Endothelial cell of umbilical vein (primary cell): Measurements from ENCODE around the gene PIEZO2. TPM values are rescaled to one million over a fixed set of nuclear protein-coding genes. Genes with fewer than 3 reads are reported as not detected.

Source experiments
- BruUV-seq: library from RNA; stranded (reverse); fragments of 400-500 nt; replicated peaks from 2 replicates; lab custom pipeline; 2021; lab: Mats Ljungman, UMichigan
- CTCF ChIA-PET: fragments of 300-600, 350-600 bp; sonication (Branson Sonifier 250); formaldehyde crosslinking; loops from one replicate; lab custom pipeline; 2021; ENCODE audit warnings: antibody characterized with exemption, inconsistent platforms; lab: Charles Lee
- POLR2A ChIA-PET: fragments of 300-600, 350-600 bp; sonication (Branson Sonifier 250); formaldehyde crosslinking; loops from one replicate; lab custom pipeline; 2021; ENCODE audit warnings: antibody characterized with exemption, inconsistent platforms; lab: Charles Lee
- DNase-seq: peaks from one replicate; pipeline ENCODE4 v3.0.0-alpha.2; 2011; ENCODE audit warnings: low read depth, low spot score
- FAIRE-seq: peaks from 2 replicates; lab custom pipeline; 2011; peaks lifted over from hg19 to GRCh38; lab: Jason Lieb, UNC
- H2AFZ ChIP-seq: 2 replicates; pipeline ENCODE4 v1.6.0; 2012; ENCODE audit warnings: low read depth, low read length, control low read depth, inconsistent platforms
- H3K27ac ChIP-seq: 2 replicates; pipeline ENCODE4 v1.5.1; 2011; ENCODE audit warnings: low read depth, mild to moderate bottlenecking, control low read depth, low read length, moderate library complexity; ENCODE audit not compliant: insufficient read depth
- H3K27me3 ChIP-seq, 2 experiments: 2 replicates each; pipeline versions ENCODE4 v1.6.0 to v1.6.1; 2011; ENCODE audit warnings: low read length in 2 of 2, mixed read lengths in 1 of 2; ENCODE audit not compliant: control insufficient read depth in 2 of 2, insufficient read depth in 2 of 2
- H3K36me3 ChIP-seq, 2 experiments: 2 replicates in 1 of 2; 3 replicates in 1 of 2; pipeline ENCODE4 v1.5.1; 2011; ENCODE audit warnings: low read length in 2 of 2, mild to moderate bottlenecking in 1 of 2, moderate library complexity in 1 of 2; ENCODE audit not compliant: control insufficient read depth in 2 of 2, insufficient read depth in 2 of 2; ENCODE audit errors: extremely low read depth in 1 of 2
- H3K4me1 ChIP-seq: 3 replicates; pipeline ENCODE4 v1.5.1; 2011; ENCODE audit warnings: mild to moderate bottlenecking, low read length; ENCODE audit not compliant: control insufficient read depth, insufficient read depth; ENCODE audit errors: extremely low read depth
- H3K4me2 ChIP-seq: 2 replicates; pipeline ENCODE4 v1.6.1; 2011; ENCODE audit warnings: low read length, control low read depth, mixed read lengths; ENCODE audit not compliant: insufficient read depth
- H3K4me3 ChIP-seq, 3 experiments: fragments of 200-600 bp in 1 of 3; sonication (generic), shearing (Covaris generic) in 1 of 3; replicated peaks in 1 of 3; 2 replicates each; pipeline ENCODE4 v1.5.1; 2011 to 2016; ENCODE audit warnings: control low read depth in 3 of 3, low read length in 3 of 3, mild to moderate bottlenecking in 2 of 3, inconsistent platforms in 1 of 3, low read depth in 1 of 3, moderate library complexity in 1 of 3; ENCODE audit not compliant: insufficient read depth in 1 of 3
- H3K79me2 ChIP-seq: 2 replicates; pipeline ENCODE4 v1.6.0; 2012; ENCODE audit warnings: low read length, inconsistent platforms; ENCODE audit not compliant: control insufficient read depth, insufficient read depth
- H3K9ac ChIP-seq: replicated peaks from 2 replicates; pipeline ENCODE3; 2011; ENCODE audit warnings: low read length, control low read depth; ENCODE audit not compliant: insufficient read depth; ENCODE audit errors: extremely low read depth
- H3K9me1 ChIP-seq: replicated peaks from 3 replicates; pipeline ENCODE4 v1.6.0; 2011; ENCODE audit warnings: mild to moderate bottlenecking, low read length; ENCODE audit not compliant: control insufficient read depth, insufficient read depth; ENCODE audit errors: extremely low read depth
- H3K9me3 ChIP-seq: replicated peaks from 2 replicates; pipeline ENCODE4 v1.5.1; 2012; ENCODE audit warnings: low read length, inconsistent platforms; ENCODE audit not compliant: control insufficient read depth, insufficient read depth
- H4K20me1 ChIP-seq: replicated peaks from 2 replicates; pipeline ENCODE3; 2011; ENCODE audit warnings: mild to moderate bottlenecking, low read length; ENCODE audit not compliant: control insufficient read depth, insufficient read depth; ENCODE audit errors: extremely low read depth
- CTCF ChIP-seq, 2 donors: IDR thresholded peaks; 1 replicate in 1 of 2; 2 replicates in 1 of 2; pipeline ENCODE4 v1.5.1; 2011; ENCODE audit warnings: low read length in 2 of 2, mild to moderate bottlenecking in 2 of 2, moderate library complexity in 2 of 2, control low read depth in 1 of 2, inconsistent platforms in 1 of 2, low read depth in 1 of 2; ENCODE audit not compliant: insufficient read depth in 1 of 2; ENCODE audit errors: extremely low read depth in 1 of 2
- EZH2 ChIP-seq: IDR thresholded peaks from 2 replicates; pipeline ENCODE4 v1.6.1; 2012; ENCODE audit warnings: borderline replicate concordance, low read depth, mild to moderate bottlenecking, moderate library complexity, low read length, inconsistent platforms; ENCODE audit not compliant: severe bottlenecking
- FOS ChIP-seq: IDR thresholded peaks from 2 replicates; pipeline ENCODE4 v1.6.1; 2011; ENCODE audit warnings: mild to moderate bottlenecking, low read length, moderate library complexity, borderline replicate concordance; ENCODE audit not compliant: insufficient read depth
- GATA2 ChIP-seq: IDR thresholded peaks from 2 replicates; pipeline ENCODE4 v1.7.0; 2011; ENCODE audit warnings: low read depth, mild to moderate bottlenecking, moderate library complexity, mixed read lengths, low read length; ENCODE audit not compliant: insufficient read length, insufficient read depth
- JUN ChIP-seq: IDR thresholded peaks from 2 replicates; pipeline ENCODE4 v1.6.1; 2011; ENCODE audit warnings: borderline replicate concordance, low read depth; ENCODE audit not compliant: insufficient read length, insufficient read depth
- MAX ChIP-seq: IDR thresholded peaks from 2 replicates; pipeline ENCODE4 v1.6.1; 2011; ENCODE audit not compliant: insufficient read depth, insufficient read length
- MYC ChIP-seq: IDR thresholded peaks from one replicate; pipeline ENCODE4 v1.6.1; 2011; ENCODE audit warnings: mild to moderate bottlenecking, low read depth, low read length
- POLR2A ChIP-seq: IDR thresholded peaks from 2 replicates; pipeline ENCODE4 v1.6.1; 2012; ENCODE audit warnings: low read depth, mild to moderate bottlenecking, control low read depth, low read length
- POLR2AphosphoS5 ChIP-seq: IDR thresholded peaks from 2 replicates; pipeline ENCODE4 v1.6.1; 2012; ENCODE audit warnings: low read depth, mild to moderate bottlenecking, control low read depth, low read length, moderate library complexity; ENCODE audit not compliant: insufficient read depth
- dilution Hi-C: fragments of 300-500 bp; cut with MboI; formaldehyde crosslinking; loops from one replicate; pipeline ENCODE4 v1.15.0; 2019; ENCODE audit warnings: low sequenced_read_pairs; ENCODE audit not compliant: extremely low pct_ligation_motif_present
- intact Hi-C: fragments of 100-400 bp; cut with micrococcal nuclease; formaldehyde crosslinking; loops from one replicate; pipeline ENCODE4 v1.10.0; 2022
- polyA plus RNA-seq, 4 experiments: library from polyadenylated mRNA; depleted of rRNA in 3 of 4; stranded (reverse) in 3 of 4; unstranded in 1 of 4; fragments of >200 nt; gene quantifications; 2 replicates each; pipeline versions ENCODE4 v1.2.1 to v1.2.3, GENCODE V29; 2011 to 2012; ENCODE audit warnings: missing spikeins in 1 of 4
- total RNA-seq: library from RNA; stranded (reverse); gene quantifications from 2 replicates; pipeline ENCODE4 v1.2.3, GENCODE V29; 2021

PIEZO2 gene
- total and polyA plus RNA-seq, 2 donors (not counting 3 experiments of a cell fraction or from before 2014, with no cell fraction given) = 1.7 to 11.2 TPM

- dilution Hi-C loops = no loop called here
These were observed 343.7 kb downstream of the PIEZO2 start for GRCh38 chr18:10805587-10806118.

More at GRCh38 chr18:10805587-10806118, 343.7 kb downstream of the PIEZO2 start:
- Histone ChIP-seq H3K4me3 (no peak overlapping the region), H3K4me1 (no peaks in the 10 kb centered on the region), H3K79me2 (no peaks in the 10 kb centered on the region), H3K27ac (no peak overlapping the region), H2AFZ (no peak overlapping the region), H3K9me3 (no peaks in the 10 kb centered on the region), H3K4me2 (no peak overlapping the region), H3K9ac (no peak overlapping the region), H3K27me3 (no peaks in the 10 kb centered on the region), H3K9me1 (no peaks in the 10 kb centered on the region), H4K20me1 (no peaks in the 10 kb centered on the region), H3K36me3 (no peaks in the 10 kb centered on the region)
- BruUV-seq = no TSS peak
- TF ChIP-seq CTCF (IDR thresholded peaks at IDR 0.05; ENCODE audit: extremely low read depth in 1 of 2, insufficient read depth in 1 of 2, low read depth in 1 of 2, low read length in 2 of 2) (no peak), EZH2 (no peak), FOS (no peak), JUN (no peak), POLR2AphosphoS5 (no peak), POLR2A (no peak), MYC (no peak), MAX (no peak), GATA2 (no peak)
- CTCF ChIA-PET = no interaction called here
- no peak for DNase-seq
- intact Hi-C loops = no loop called here
- FAIRE-seq = no peak
- POLR2A ChIA-PET = no interaction called here
